Colonic mucosa (tissue), 4 donors: Measurements from ENCODE around the gene HDLBP. TPM values are rescaled to one million over a fixed set of nuclear protein-coding genes. Genes with fewer than 3 reads are reported as not detected.

Experiments
- DNase-seq: peaks from one replicate; pipeline ENCODE4 v3.0.0-alpha.2; 2020
- H3K27ac ChIP-seq: fragments of 200-600 bp; one replicate; pipeline ENCODE4 v1.8.0; 2021
- H3K27me3 ChIP-seq: fragments of 200-600 bp; one replicate; pipeline ENCODE4 v1.8.0; 2021
- H3K36me3 ChIP-seq: fragments of 200-600 bp; one replicate; pipeline ENCODE4 v1.8.0; 2021
- H3K4me1 ChIP-seq: fragments of 200-600 bp; one replicate; pipeline ENCODE4 v1.8.0; 2021; ENCODE audit warnings: mild to moderate bottlenecking
- H3K4me3 ChIP-seq: fragments of 200-600 bp; one replicate; pipeline ENCODE4 v1.8.0; 2021
- H3K9ac ChIP-seq, 2 donors: one replicate each; pipeline ENCODE4 v1.7.0; 2013; ENCODE audit warnings: control low read depth in 2 of 2, low read depth in 2 of 2, low read length in 2 of 2
- H3K9me3 ChIP-seq: fragments of 200-600 bp; one replicate; pipeline ENCODE4 v1.8.0; 2021
- intact Hi-C: fragments of 100-400 bp; cut with DNase I; formaldehyde crosslinking; loops from one replicate; pipeline ENCODE4 v1.14.1; 2022
- total RNA-seq, 2 donors: library from RNA; stranded (reverse); fragmentation: NEBNext Ultra II Directional in 1 of 2; extraction: Animal tissue kit (Norgen Biotek cat#: 25700) in 1 of 2; gene quantifications; one replicate each; pipeline ENCODE4 v1.2.1, GENCODE V29; 2021
- TF ChIP-seq, protein P1 (sequence below): fragments of 200-600 bp; IDR thresholded peaks from one replicate; pipeline ENCODE4 v1.8.0; 2022; ENCODE audit warnings: antibody characterized with exemption, mild to moderate bottlenecking
- donor health status: healthy.
- donor health status: DM: no; HTN: no; CAD: no.
- donor health status: DM: no; HTN: no; CAD: no.

Gene HDLBP
- total RNA-seq, 2 donors from 2014 or later = 483 to 625 TPM

DNA sequence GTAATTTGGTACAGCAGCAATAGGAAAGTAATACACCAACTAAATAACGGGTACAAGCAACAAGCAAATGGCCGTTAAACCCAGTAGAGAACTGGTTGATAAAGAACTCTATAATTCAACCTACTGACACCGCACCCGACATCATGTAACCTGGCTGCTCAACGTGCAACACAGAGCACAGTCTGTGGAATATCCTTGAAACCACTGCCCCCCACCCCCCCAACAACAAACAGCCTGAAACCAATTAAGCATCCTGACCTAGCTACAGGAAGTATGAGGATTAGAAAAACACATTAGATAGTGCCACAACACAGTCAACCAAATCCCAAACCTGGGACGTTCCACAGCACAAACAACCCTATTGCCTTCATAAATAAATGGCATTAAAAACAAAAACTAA is 23.5 kb downstream of the HDLBP start:
- Histone ChIP-seq H3K27ac (no peak overlapping the region), H3K9ac (no peak overlapping the region), H3K36me3 (no peaks in the 10 kb centered on the region), H3K4me1 (no peaks in the 10 kb centered on the region), H3K9me3 (no peaks in the 10 kb centered on the region), H3K4me3 (no peak overlapping the region), H3K27me3 (no peaks in the 10 kb centered on the region)
- intact Hi-C loops = no loop called here
- no peak for DNase-seq
- TF ChIP-seq, protein P1, sequence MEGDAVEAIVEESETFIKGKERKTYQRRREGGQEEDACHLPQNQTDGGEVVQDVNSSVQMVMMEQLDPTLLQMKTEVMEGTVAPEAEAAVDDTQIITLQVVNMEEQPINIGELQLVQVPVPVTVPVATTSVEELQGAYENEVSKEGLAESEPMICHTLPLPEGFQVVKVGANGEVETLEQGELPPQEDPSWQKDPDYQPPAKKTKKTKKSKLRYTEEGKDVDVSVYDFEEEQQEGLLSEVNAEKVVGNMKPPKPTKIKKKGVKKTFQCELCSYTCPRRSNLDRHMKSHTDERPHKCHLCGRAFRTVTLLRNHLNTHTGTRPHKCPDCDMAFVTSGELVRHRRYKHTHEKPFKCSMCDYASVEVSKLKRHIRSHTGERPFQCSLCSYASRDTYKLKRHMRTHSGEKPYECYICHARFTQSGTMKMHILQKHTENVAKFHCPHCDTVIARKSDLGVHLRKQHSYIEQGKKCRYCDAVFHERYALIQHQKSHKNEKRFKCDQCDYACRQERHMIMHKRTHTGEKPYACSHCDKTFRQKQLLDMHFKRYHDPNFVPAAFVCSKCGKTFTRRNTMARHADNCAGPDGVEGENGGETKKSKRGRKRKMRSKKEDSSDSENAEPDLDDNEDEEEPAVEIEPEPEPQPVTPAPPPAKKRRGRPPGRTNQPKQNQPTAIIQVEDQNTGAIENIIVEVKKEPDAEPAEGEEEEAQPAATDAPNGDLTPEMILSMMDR = no peak

- H3K27me3 ChIP-seq = no peaks in the 10 kb centered on the region
- H3K4me3 ChIP-seq = no peak overlapping the region
- no peak overlapping the region for H3K9ac ChIP-seq
- TF ChIP-seq, protein P1 = no peak
- no peaks in the 10 kb centered on the region for H3K36me3 ChIP-seq
- H3K4me1 ChIP-seq = no peaks in the 10 kb centered on the region
- no peaks in the 10 kb centered on the region for H3K9me3 ChIP-seq
- intact Hi-C loops = no loop called here
- no peak overlapping the region for H3K27ac ChIP-seq
- no peak for DNase-seq
Observed at GRCh38 chr2:241291153-241291552, 24.3 kb downstream of the HDLBP start.

- Histone ChIP-seq H3K4me3 (no peak overlapping the region), H3K27me3 (no peaks in the 10 kb centered on the region), H3K36me3 (no peaks in the 10 kb centered on the region), H3K9ac (no peak overlapping the region), H3K27ac (no peak overlapping the region), H3K9me3 (no peaks in the 10 kb centered on the region), H3K4me1 (no peaks in the 10 kb centered on the region)
- TF ChIP-seq, protein P1 = no peak
- no peak for DNase-seq
- intact Hi-C loops = no loop called here
Observed at GRCh38 chr2:241289597-241289996, 25.9 kb downstream of the HDLBP start.

DNA sequence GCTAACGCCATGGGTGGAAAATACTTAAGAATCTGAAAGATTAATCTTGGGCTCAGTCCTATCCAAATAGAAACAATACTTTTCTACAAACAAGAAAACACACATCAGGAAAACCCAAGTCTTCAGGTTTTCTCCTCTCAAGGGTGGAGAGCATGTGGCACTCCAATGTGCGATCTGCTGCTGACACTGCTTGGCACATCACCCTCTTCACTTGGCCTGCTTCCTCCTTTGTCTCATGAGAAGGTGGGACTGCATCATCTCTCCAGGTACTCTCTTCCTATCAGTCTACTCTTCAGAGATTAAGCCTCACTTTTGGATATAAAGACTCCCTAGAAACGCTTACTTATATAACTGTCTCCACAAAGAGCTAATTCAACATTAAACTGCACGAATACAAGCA is 26.4 kb downstream of the HDLBP start:
- H3K9me3 ChIP-seq = no peaks in the 10 kb centered on the region
- no peak overlapping the region for H3K4me3 ChIP-seq
- H3K36me3 ChIP-seq = no peaks in the 10 kb centered on the region
- no peaks in the 10 kb centered on the region for H3K4me1 ChIP-seq
- intact Hi-C loops = no loop called here
- H3K9ac ChIP-seq = no peak overlapping the region
- DNase-seq = no peak
- no peaks in the 10 kb centered on the region for H3K27me3 ChIP-seq
- TF ChIP-seq, protein P1 = no peak
- no peak overlapping the region for H3K27ac ChIP-seq

DNA sequence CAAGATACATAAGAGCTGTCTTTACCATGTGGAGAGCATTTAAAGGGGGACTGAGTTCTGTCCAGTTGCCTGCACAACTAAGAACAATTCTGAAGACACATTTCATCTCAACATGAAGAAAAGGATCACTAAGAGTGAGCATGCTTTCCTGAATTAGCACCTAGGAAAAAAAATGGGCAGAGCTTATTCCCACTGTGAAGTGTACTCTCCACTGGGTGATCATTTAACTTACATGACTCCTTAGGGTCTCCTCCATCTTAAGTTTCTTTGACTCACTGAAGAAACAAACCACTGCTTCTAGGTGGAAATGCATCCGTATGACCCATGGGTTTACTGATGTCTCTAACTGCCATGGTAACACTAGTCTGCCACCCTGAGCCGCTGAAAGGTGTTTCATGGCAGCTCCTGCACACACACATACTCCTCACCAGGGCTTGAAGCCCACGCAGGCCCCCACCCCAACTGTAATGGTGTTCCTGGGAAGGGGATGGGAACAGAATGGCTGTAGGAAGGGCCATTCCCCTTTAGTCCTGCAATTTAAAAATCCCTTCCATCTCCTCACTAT is 27.1 kb downstream of the HDLBP start:
- DNase-seq = no peak
- intact Hi-C loops = no loop called here
- Histone ChIP-seq H3K9me3 (no peaks in the 10 kb centered on the region), H3K9ac (no peak overlapping the region), H3K4me3 (no peak overlapping the region), H3K27ac (no peak overlapping the region), H3K27me3 (no peaks in the 10 kb centered on the region), H3K4me1 (no peaks in the 10 kb centered on the region), H3K36me3 (no peaks in the 10 kb centered on the region)
- TF ChIP-seq, protein P1 = no peak
